OCI-LY1 (cell line): ENCODE measurements around the gene ZSCAN31.

ENCODE experiments used
- H2AFZ ChIP-seq: fragments of 200-600 bp; sonication (generic), shearing (Covaris generic); 2 replicates; pipeline ENCODE4 v1.6.0; 2014; ENCODE audit warnings: antibody characterized with exemption, mild to moderate bottlenecking, low read length
- H3F3A ChIP-seq: fragments of 200-600 bp; sonication (generic), shearing (Covaris generic); 2 replicates; pipeline ENCODE4 v1.6.0; 2014; ENCODE audit warnings: mild to moderate bottlenecking, antibody characterized with exemption, low read length, moderate library complexity; ENCODE audit not compliant: insufficient read depth
- H3K27ac ChIP-seq: fragments of 200-600 bp; sonication (generic); 2 replicates; pipeline ENCODE4 v1.5.1; 2014; ENCODE audit warnings: low read length, mixed run types, mild to moderate bottlenecking, low read depth; ENCODE audit not compliant: poor library complexity, severe bottlenecking
- H3K27me3 ChIP-seq: fragments of 200-600 bp; sonication (generic); 2 replicates; pipeline ENCODE4 v1.6.0; 2014; ENCODE audit warnings: antibody characterized with exemption, mild to moderate bottlenecking, low read length, moderate library complexity; ENCODE audit not compliant: insufficient read depth
- H3K36me3 ChIP-seq: fragments of 200-600 bp; sonication (generic); 2 replicates; pipeline ENCODE4 v1.6.1; 2014; ENCODE audit warnings: mild to moderate bottlenecking, antibody characterized with exemption, low read length, moderate library complexity, mixed read lengths; ENCODE audit not compliant: insufficient read depth
- H3K4me1 ChIP-seq: fragments of 200-600 bp; sonication (generic); 2 replicates; pipeline ENCODE4 v1.5.1; 2014; ENCODE audit warnings: mild to moderate bottlenecking, low read length, moderate library complexity; ENCODE audit not compliant: insufficient read depth, severe bottlenecking
- H3K4me2 ChIP-seq: fragments of 200-600 bp; sonication (generic), shearing (Covaris generic); 2 replicates; pipeline ENCODE4 v1.6.1; 2014; ENCODE audit warnings: low read length
- H3K4me3 ChIP-seq: fragments of 200-600 bp; sonication (generic); 2 replicates; pipeline ENCODE4 v1.5.1; 2014; ENCODE audit warnings: low read length, low read depth, mild to moderate bottlenecking, mixed read lengths; ENCODE audit not compliant: poor library complexity, severe bottlenecking
- H3K79me2 ChIP-seq: fragments of 200-600 bp; shearing (Covaris generic); 2 replicates; pipeline ENCODE4 v1.6.1; 2016; ENCODE audit warnings: mixed run types, low read length, mixed read lengths; ENCODE audit not compliant: insufficient read depth
- H3K9ac ChIP-seq: fragments of 200-600 bp; sonication (generic), shearing (Covaris generic); 2 replicates; pipeline ENCODE4 v1.6.1; 2014; ENCODE audit warnings: mild to moderate bottlenecking, low read length, mixed read lengths
- H3K9me2 ChIP-seq: fragments of 200-600 bp; sonication (generic), shearing (Covaris generic); 2 replicates; pipeline ENCODE4 v1.6.1; 2014; ENCODE audit warnings: low read depth, mild to moderate bottlenecking, low read length, mixed read lengths
- H3K9me3 ChIP-seq: fragments of 200-600 bp; shearing (Covaris generic); 2 replicates; pipeline ENCODE4 v1.6.1; 2014; ENCODE audit warnings: low read length, mixed read lengths
- H4K20me1 ChIP-seq: fragments of 200-600 bp; sonication (generic), shearing (Covaris generic); 2 replicates; pipeline ENCODE4 v1.6.0; 2016; ENCODE audit warnings: mild to moderate bottlenecking, low read length; ENCODE audit not compliant: insufficient read depth
- CTCF ChIP-seq: fragments of 200-600 bp; sonication (generic), shearing (Covaris generic); IDR thresholded peaks from 2 replicates; pipeline ENCODE4 v1.5.1; 2017; ENCODE audit warnings: mild to moderate bottlenecking, antibody characterized with exemption, low read length, moderate library complexity, mixed read lengths
- EZH2 ChIP-seq: fragments of 200-600 bp; sonication (generic), shearing (Covaris generic); IDR thresholded peaks from 2 replicates; pipeline ENCODE4 v1.8.0; 2017; ENCODE audit warnings: borderline replicate concordance, mixed run types, mild to moderate bottlenecking, antibody characterized with exemption, low read length, moderate library complexity, mixed read lengths

The ZSCAN31 gene

GRCh38 chr6:28330041-28330440, 5.9 kb downstream of the ZSCAN31 start:
- Histone ChIP-seq H4K20me1 (no peaks in the 10 kb centered on the region), H3K4me3 (no peak overlapping the region), H3K79me2 (no peaks in the 10 kb centered on the region), H3K9me3 (peaks cover 15% of the 10 kb centered on the region), H3K9ac (no peak overlapping the region), H3K4me2 (no peak overlapping the region), H3K4me1 (peaks cover 9% of the 10 kb centered on the region), H3K9me2 (no peaks in the 10 kb centered on the region), H3K27me3 (no peaks in the 10 kb centered on the region), H2AFZ (no peak overlapping the region), H3K27ac (no peak overlapping the region), H3K36me3 (peaks cover 6% of the 10 kb centered on the region; the same call in 1 of the 2 replicates), H3F3A (no peaks in the 10 kb centered on the region)
- TF ChIP-seq CTCF = no peak
- TF ChIP-seq EZH2 = no peak

GRCh38 chr6:28326371-28326948, 9.5 kb downstream of the ZSCAN31 start:
- no peaks in the 10 kb centered on the region for H3K9me2 ChIP-seq
- no peak overlapping the region for H3K4me2 ChIP-seq
- no peak for TF ChIP-seq CTCF
- TF ChIP-seq EZH2 = no peak
- no peaks in the 10 kb centered on the region for H3K4me1 ChIP-seq
- peaks cover 18% of the 10 kb centered on the region for H3K9me3 ChIP-seq
- no peak overlapping the region for H3K27ac ChIP-seq
- no peak overlapping the region for H2AFZ ChIP-seq
- no peaks in the 10 kb centered on the region for H4K20me1 ChIP-seq
- H3K27me3 ChIP-seq = no peaks in the 10 kb centered on the region
- no peak overlapping the region for H3K9ac ChIP-seq
- no peaks in the 10 kb centered on the region for H3F3A ChIP-seq
- H3K79me2 ChIP-seq = no peaks in the 10 kb centered on the region
- peaks cover 6% of the 10 kb centered on the region; the same call in 1 of the 2 replicates for H3K36me3 ChIP-seq
- H3K4me3 ChIP-seq = no peak overlapping the region

- H3K79me2 ChIP-seq = no peaks in the 10 kb centered on the region
- peaks cover 6% of the 10 kb centered on the region; the same call in 1 of the 2 replicates for H3K36me3 ChIP-seq
- H3K9me2 ChIP-seq = no peaks in the 10 kb centered on the region
- no peak overlapping the region for H3K27ac ChIP-seq
- TF ChIP-seq EZH2 (no peak), CTCF (no peak)
- H3K4me2 ChIP-seq = no peak overlapping the region
- H3K9ac ChIP-seq = no peak overlapping the region
- peaks cover 18% of the 10 kb centered on the region for H3K9me3 ChIP-seq
- no peak overlapping the region for H2AFZ ChIP-seq
- H4K20me1 ChIP-seq = no peaks in the 10 kb centered on the region
- H3K4me1 ChIP-seq = no peaks in the 10 kb centered on the region
- H3K27me3 ChIP-seq = no peaks in the 10 kb centered on the region; the same call in 1 of the 2 replicates
- no peaks in the 10 kb centered on the region for H3F3A ChIP-seq
- H3K4me3 ChIP-seq = no peak overlapping the region
Observed at GRCh38 chr6:28323813-28324424, 12.0 kb downstream of the ZSCAN31 start.
